HG02763 (cell line): ENCODE results near the gene TRPM1.
"Not testable (repeated sequence)": the region's sequence is repeated elsewhere in the genome, so short reads cannot be mapped to it uniquely, and the experiment has no call there.

ENCODE experiments used
- ATAC-seq: cut with Tn5 transposase; IDR thresholded peaks from one replicate; pipeline ENCODE4 v1.9.1; 2021; ENCODE audit warnings: mild to moderate bottlenecking, moderate library complexity; ENCODE audit not compliant: unreplicated experiment

The TRPM1 gene

DNA sequence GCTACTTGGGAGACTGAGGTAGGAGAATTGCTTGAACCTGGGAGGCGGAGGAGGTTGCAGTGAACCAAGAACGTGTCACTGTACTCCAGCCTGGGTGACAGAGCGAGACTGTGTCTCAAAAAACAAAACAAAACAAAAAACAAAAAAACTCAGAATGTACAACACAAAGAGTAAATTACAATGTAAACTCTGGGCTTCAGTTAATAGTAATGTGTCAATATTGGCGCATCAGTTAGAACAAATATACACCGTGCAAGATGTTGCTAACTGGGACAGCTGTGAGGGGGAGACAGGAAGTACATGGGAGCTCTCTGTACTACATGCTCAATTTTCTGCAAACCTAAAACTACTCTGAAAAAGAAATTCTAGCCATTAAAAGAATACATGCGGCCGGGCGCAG, 23.5 kb upstream of the TRPM1 start:
- no peak for ATAC-seq

DNA sequence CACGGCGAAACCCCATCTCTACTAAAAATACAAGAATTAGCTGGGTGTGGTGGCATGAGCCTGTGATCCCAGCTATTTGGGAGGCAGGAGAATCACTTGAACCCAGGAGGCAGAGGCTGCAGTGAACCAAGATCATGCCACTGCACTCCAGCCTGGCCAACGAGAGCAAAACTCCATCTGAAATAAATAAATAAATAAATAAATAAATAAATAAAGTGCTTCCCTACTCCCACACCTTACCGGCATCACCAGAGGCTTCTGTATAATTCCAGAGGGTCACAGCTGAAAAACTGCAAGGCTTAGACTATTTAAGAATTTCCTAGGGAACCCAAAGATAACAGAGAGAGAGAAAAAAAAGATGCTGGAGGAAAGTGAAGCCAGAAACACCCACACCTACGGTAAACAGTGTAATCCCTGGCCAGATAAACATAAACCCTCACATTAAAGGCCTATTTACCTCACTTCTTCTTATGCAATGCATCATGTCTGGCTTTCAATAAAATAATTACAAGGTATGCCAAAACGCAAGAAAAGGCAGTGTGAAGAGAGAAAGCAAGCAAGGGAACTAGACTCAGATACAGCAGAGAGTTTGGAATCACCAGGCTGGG, 15.0 kb upstream of the TRPM1 start:
- ATAC-seq: no peak

DNA sequence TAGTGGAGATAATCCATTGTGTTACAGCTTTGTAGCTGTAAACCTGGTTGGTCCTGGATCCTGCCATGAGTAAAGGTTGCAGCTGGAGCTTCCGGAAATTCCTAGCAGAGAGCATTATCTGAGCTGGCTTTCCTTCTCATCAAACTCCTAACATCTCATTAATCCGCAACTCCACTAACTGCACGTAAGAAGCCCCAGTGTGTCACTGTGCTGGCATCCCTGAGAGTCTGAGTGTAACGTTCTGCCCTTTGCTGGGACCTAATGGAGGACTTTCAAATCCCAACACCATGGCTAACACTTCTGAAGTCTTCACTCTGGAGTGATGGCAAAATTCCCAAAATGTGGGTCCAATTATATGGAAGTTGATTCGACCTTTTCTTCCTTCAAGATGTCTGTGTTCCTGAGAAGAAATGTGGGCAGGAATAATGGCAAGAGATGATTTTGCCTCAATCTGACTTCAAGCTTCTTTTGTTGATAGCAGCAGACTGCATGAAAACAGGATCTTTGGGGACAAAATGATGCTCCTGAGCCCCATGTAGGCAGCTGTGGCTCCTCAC, 9.6 kb upstream of the TRPM1 start:
- ATAC-seq: no peak

GRCh38 chr15:31108836-31109235, 7.3 kb upstream of the TRPM1 start:
- no peak for ATAC-seq

DNA sequence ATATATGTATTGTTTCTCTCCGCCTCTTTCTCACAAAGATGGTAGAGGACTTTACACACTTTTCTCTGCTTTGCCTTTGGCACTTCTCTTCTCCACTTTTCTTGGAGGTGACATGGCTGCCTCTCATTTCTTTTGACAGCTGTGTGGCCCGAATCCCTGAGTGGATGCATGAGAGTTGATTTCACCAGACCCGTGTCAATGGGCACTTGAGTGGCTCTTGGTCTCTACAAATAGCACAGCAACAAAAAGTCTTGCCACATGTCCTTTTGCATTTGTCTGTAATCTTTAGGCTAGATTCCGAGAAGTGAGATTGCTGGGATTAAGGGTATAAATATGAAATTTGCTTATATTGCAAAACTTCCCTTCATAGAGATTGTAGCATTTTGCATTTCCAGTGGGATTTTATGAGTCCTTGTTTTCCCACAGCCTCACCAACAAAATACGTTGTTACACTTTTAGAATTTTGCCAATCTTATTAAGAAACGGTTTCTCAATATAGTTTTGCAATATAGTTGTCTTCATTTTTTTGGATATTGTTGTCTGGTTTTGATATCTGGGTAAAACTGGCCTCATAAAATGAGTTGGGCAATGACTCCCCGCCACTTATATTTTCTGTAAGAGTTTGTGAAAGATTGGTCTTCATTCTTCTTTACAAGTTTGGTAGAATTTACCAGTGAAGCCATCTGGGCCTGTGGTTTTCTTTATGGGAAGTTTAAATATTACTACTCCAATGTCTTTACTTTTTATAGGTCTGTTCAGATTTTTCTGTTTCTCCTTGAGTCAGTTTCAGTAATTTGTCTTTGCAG, 5.2 kb upstream of the TRPM1 start:
- no peak for ATAC-seq

DNA sequence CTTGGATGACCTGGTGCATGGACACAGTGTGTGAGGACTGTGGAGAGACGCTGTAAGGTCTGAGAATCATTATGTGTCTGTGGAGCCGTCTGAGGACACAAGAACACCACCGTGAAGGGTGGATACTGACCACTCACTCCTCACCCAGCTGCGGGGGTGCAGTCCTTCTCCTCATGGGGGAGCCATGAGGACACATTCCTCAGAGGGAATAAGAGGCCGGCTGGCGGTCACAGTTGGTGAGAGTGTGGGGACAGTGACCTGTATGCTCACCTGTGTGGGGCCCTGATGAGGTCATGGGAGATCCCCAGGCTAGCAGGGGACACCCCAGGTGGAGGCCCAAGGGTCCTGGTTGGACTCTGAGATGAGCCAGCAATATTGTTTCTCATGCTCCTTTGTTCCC, 2.5 kb upstream of the TRPM1 start:
- ATAC-seq: no peak

GRCh38 chr15:31102374-31103342, 1.1 kb upstream of the TRPM1 start:
- no peak for ATAC-seq

GRCh38 chr15:31102039-31102321, 455 bp upstream of the TRPM1 start:
- ATAC-seq: no peak

DNA sequence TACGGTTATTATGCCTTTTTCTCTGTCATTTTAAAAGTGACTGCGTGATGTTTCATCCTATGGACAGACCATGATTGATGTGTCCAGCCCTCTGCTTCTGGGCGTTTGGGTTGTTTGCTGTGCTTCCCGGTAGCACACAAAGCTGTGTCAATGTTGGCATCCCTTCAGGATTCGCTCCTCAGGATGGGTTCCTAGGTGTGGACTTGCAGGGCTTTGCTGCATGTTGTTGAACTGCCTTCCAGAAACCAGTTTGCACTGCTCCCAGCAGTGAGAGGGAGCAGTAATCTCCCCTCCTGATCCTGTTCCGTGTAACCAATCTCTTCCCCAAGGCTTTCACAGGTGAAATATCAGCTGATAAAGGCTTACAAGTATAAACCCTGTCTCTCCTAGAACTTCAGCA, 787 bp downstream of the TRPM1 start:
- ATAC-seq: no peak

DNA sequence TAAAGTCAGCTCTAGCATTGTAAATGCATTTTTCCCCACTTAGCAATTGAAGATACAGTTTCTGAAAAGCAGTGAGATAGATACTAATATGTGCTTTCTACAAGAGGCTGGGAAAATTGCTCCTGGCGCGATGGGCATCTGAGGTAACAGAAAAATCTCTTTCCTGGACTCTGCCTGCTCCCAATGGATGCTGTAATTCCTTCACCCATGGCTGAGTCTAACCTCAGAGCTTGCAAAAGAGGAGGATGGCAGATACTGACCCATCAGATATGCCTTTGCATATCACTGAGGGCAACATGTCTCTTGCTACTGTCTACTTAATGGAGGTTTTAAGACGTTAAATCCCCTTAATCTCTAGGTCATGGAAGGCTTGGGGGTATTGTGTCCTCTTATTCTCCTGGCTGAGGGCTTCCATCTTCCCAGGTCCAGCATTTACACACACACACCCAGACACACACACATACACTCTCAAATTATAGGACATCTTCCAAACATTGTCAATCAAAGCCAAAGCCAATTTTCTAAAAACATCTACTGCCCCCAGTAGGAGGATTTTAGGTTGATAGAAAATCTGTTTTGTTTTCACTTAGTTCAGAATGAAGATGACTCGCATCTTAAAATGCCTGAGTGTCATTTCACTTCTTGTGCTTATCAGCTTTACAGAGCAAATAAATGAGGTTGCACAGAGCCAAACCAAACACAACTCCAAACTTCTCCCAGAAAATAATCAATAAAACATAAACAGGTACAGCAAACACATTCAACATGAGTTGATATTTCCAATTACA, 2.4 kb downstream of the TRPM1 start:
- no peak for ATAC-seq

DNA sequence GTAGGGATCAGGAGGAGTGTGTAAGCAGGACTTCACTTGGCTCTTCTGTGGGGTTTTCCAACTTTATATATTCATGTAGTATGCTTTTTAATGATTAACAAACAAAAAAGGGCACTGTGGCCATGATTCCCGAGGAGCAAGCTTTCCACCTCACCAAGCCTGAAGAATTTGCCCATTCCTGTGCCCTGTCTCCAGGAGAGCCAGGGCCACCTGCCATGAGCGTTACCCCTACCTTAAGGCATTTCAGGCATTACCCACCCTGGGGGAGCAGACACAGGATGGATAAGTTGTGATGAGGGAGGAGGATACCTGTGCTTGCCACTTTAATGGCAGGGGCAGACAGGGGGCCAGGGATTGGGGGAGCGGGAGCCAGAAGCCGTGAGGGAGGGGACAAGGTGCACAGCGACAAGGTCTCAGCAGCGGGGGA, 3.0 kb downstream of the TRPM1 start:
- ATAC-seq: no peak

- ATAC-seq: no peak
Measured at GRCh38 chr15:31096563-31096962, 5.0 kb downstream of the TRPM1 start.

DNA sequence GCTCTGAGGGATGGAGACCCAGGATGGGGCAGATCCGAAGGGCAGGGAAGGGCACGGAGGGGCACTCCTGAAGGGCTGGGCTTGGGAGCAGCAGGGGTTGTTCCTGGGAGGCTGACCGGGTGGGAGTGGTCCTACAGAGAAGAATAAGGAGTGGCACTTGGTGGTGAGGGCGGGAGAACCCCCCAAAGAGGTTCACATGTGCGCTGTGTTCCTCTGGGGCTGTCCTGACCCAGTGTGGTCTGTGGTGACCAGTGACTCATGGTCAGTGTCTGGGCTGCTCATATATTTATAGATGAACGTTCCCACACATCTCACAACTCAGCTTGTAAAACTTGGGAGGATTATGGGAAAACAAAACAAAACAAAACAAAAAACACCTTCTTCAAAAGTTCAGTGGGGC, 10.0 kb downstream of the TRPM1 start:
- no peak for ATAC-seq

- ATAC-seq: no peak
Measured at GRCh38 chr15:31090766-31091165, 10.8 kb downstream of the TRPM1 start.

GRCh38 chr15:31089368-31090047, 12.0 kb downstream of the TRPM1 start:
- no peak for ATAC-seq

GRCh38 chr15:31088672-31089367, 12.7 kb downstream of the TRPM1 start:
- ATAC-seq: no peak

GRCh38 chr15:31088041-31088440, 13.5 kb downstream of the TRPM1 start:
- not testable (repeated sequence) for ATAC-seq

DNA sequence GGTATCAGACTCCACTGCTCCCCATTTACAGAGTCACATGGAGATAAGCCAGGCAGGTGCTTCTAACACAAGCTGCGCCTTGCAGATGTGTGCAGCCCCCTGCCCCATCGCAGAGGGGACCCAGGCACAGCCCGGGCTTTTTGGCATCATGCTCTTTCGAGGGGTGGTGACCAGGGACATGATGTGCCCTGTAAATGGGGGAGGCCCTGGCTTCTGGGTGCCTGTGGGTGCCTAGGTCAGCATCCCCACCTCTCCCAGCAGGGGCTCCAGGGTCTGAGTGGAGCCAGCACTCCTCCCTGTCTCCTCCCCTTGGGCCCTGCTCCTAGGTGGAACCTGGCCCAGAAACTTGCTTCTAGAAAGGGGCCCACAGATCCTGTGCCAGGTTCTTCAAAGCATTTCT, 15.2 kb downstream of the TRPM1 start:
- no peak for ATAC-seq

DNA sequence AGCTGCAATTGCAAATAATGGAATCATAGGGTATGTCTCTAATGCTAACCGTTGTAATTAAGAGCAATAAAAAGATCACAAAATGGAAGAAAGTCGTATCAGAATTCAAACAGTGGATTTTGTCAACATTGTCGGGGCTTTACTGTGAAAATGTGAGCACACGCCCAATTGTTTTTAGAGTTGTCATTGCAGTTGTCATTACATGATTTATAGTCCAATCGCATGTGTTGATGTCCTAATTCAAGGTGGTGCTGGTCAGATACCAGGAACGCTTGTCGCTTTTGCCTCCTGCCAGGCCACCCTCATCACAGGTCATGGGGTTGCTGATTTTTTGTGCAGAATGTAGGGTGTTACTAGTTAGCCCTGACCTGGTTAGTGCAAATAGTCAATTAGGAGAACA, 16.2 kb downstream of the TRPM1 start:
- no peak for ATAC-seq
